ENCODE results near the gene CRY2. TPM values are rescaled to one million over a fixed set of nuclear protein-coding genes. Genes with fewer than 3 reads are reported as not detected.

The CRY2 gene
- polyA plus RNA-seq, 1 donor (not counting 4 experiments of a cell fraction or from before 2014, with no cell fraction given) = 7.9 TPM

DNA sequence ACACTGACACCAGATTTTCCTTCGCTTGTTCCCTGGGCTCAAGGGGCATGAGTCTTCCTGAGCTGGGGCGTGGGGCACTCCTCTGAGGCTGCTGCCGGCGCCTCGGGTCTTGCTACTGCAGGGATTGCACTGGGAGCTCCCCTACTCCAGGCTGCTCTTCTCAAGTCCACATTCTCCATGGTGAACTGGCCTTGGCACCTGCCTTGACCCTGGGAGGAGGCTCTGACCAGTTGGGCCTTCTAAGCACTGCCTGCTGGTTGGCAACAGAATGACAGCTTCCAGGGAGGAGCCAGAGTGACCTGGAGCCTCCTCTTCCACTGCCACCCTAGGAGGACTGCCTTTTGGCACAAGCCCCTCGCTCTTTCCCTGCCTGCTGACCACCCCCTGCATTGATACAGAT, 50.3 kb downstream of the CRY2 start:
- TF ChIP-seq CTCF (optimal IDR thresholded peaks at IDR 0.05 in 1 of 3, IDR thresholded peaks at IDR 0.05 in 1 of 3, conservative IDR thresholded peaks at IDR 0.05 in 1 of 3; ENCODE audit: extremely low read depth in 1 of 3, insufficient read depth in 2 of 3, low read length in 3 of 3) = no peak
- TF ChIP-seq EZH2 (IDR thresholded peaks at IDR 0.05; ENCODE audit: low read length) = no peak
- Histone ChIP-seq H3K27me3 (ENCODE audit: control insufficient read depth, extremely low read depth, insufficient read depth, low read length) (peaks cover 32% of the 10 kb centered on the region), H3K4me1 (ENCODE audit: control insufficient read depth, extremely low read depth, insufficient read depth, low read length) (peaks cover 7% of the 10 kb centered on the region), H3K9me1 (ENCODE audit: control insufficient read depth, extremely low read depth, insufficient read depth, low read length) (no peaks in the 10 kb centered on the region), H4K20me1 (ENCODE audit: control insufficient read depth, extremely low read depth, insufficient read depth, low read length) (no peaks in the 10 kb centered on the region), H3K27ac (ENCODE audit: control insufficient read depth, insufficient read depth, low read length) (no peak overlapping the region), H3K4me3 (ENCODE audit: control insufficient read depth in 2 of 3, extremely low read depth in 1 of 3, insufficient read depth in 2 of 3, low read depth in 1 of 3, low read length in 3 of 3) (no peak overlapping the region), H2AFZ (ENCODE audit: control insufficient read depth, low read length) (no peak overlapping the region), H3K36me3 (ENCODE audit: control insufficient read depth in 2 of 2, extremely low read depth in 1 of 2, insufficient read depth in 2 of 2, low read length in 2 of 2) (no peaks in the 10 kb centered on the region), H3K79me2 (ENCODE audit: control insufficient read depth, insufficient read depth, low read length) (no peaks in the 10 kb centered on the region), H3K9ac (ENCODE audit: control insufficient read depth, extremely low read depth, insufficient read depth, low read length) (no peak overlapping the region), H3K4me2 (ENCODE audit: control insufficient read depth, extremely low read depth, insufficient read depth, low read depth, low read length) (no peak overlapping the region), H3K9me3 (ENCODE audit: control insufficient read depth, low read depth, low read length) (no peaks in the 10 kb centered on the region)
- FAIRE-seq (no peak), DNase-seq (ENCODE audit: low read depth, low spot score) (no peak)
- dilution Hi-C loops (cut with MboI; ENCODE audit: extremely low pct_ligation_motif_present, low sequenced_read_pairs) = no loop called here

- no peak for DNase-seq (ENCODE audit: low read depth, low spot score)
- dilution Hi-C loops (cut with MboI; ENCODE audit: extremely low pct_ligation_motif_present, low sequenced_read_pairs) = no loop called here
- H4K20me1 ChIP-seq (ENCODE audit: control insufficient read depth, extremely low read depth, insufficient read depth, low read length) = no peaks in the 10 kb centered on the region
- no peaks in the 10 kb centered on the region for H3K36me3 ChIP-seq (ENCODE audit: control insufficient read depth in 2 of 2, extremely low read depth in 1 of 2, insufficient read depth in 2 of 2, low read length in 2 of 2)
- no peaks in the 10 kb centered on the region for H3K9me3 ChIP-seq (ENCODE audit: control insufficient read depth, low read depth, low read length)
- peaks cover 32% of the 10 kb centered on the region for H3K27me3 ChIP-seq (ENCODE audit: control insufficient read depth, extremely low read depth, insufficient read depth, low read length)
- no peak for TF ChIP-seq EZH2 (IDR thresholded peaks at IDR 0.05; ENCODE audit: low read length)
- TF ChIP-seq CTCF (optimal IDR thresholded peaks at IDR 0.05 in 1 of 3, IDR thresholded peaks at IDR 0.05 in 1 of 3, conservative IDR thresholded peaks at IDR 0.05 in 1 of 3; ENCODE audit: extremely low read depth in 1 of 3, insufficient read depth in 2 of 3, low read length in 3 of 3) = no peak
- H3K4me2 ChIP-seq (ENCODE audit: control insufficient read depth, extremely low read depth, insufficient read depth, low read depth, low read length) = peak overlapping the region; percentile 62
- no peaks in the 10 kb centered on the region for H3K79me2 ChIP-seq (ENCODE audit: control insufficient read depth, insufficient read depth, low read length)
- no peak overlapping the region for H3K9ac ChIP-seq (ENCODE audit: control insufficient read depth, extremely low read depth, insufficient read depth, low read length)
- H3K4me3 ChIP-seq (ENCODE audit: control insufficient read depth in 2 of 3, extremely low read depth in 1 of 3, insufficient read depth in 2 of 3, low read depth in 1 of 3, low read length in 3 of 3) = no peak overlapping the region
- no peak overlapping the region for H2AFZ ChIP-seq (ENCODE audit: control insufficient read depth, low read length)
- no peak for FAIRE-seq
- no peak overlapping the region for H3K27ac ChIP-seq (ENCODE audit: control insufficient read depth, insufficient read depth, low read length)
- peaks cover 7% of the 10 kb centered on the region for H3K4me1 ChIP-seq (ENCODE audit: control insufficient read depth, extremely low read depth, insufficient read depth, low read length)
- no peaks in the 10 kb centered on the region for H3K9me1 ChIP-seq (ENCODE audit: control insufficient read depth, extremely low read depth, insufficient read depth, low read length)
Observed at GRCh38 chr11:45899086-45899447, 51.8 kb downstream of the CRY2 start.
